GM19025 (cell line): ENCODE results near the gene SCT.

Experiments used
- ATAC-seq: cut with Tn5 transposase; IDR thresholded peaks from one replicate; pipeline ENCODE4 v1.9.1; 2021; ENCODE audit warnings: mild to moderate bottlenecking, low read depth, moderate library complexity; ENCODE audit not compliant: unreplicated experiment

The SCT gene

GRCh38 chr11:643849-644738 lies 17.1 kb upstream of the SCT start:
- ATAC-seq = no peak

GRCh38 chr11:643366-643765 lies 16.4 kb upstream of the SCT start:
- no peak for ATAC-seq

- ATAC-seq = no peak
These were observed 14.9 kb upstream of the SCT start for GRCh38 chr11:641806-642370.

GRCh38 chr11:640021-640706 lies 13.2 kb upstream of the SCT start:
- no peak for ATAC-seq

- ATAC-seq = no peak
These were observed 12.5 kb upstream of the SCT start for GRCh38 chr11:639332-639955.

GRCh38 chr11:638631-639331 lies 11.8 kb upstream of the SCT start:
- ATAC-seq = no peak

- no peak for ATAC-seq
These were observed 10.9 kb upstream of the SCT start for GRCh38 chr11:637593-638521.

- ATAC-seq = no peak
These were observed 10.3 kb upstream of the SCT start for GRCh38 chr11:637333-637592.

- no peak for ATAC-seq
These were observed 9.7 kb upstream of the SCT start, which contains the start of gene DRD4 for GRCh38 chr11:636511-637332. TSS of gene DRD4 (plus strand) at chr11:637269. CDS start at chr11:637305, 36 bp downstream.

GRCh38 chr11:635945-636510 lies 9.0 kb upstream of the SCT start:
- ATAC-seq = no peak

GRCh38 chr11:630871-631270 lies 3.9 kb upstream of the SCT start:
- ATAC-seq = no peak

- ATAC-seq = no peak
These were observed 2.2 kb upstream of the SCT start for GRCh38 chr11:629237-629583.

- ATAC-seq = no peak
These were observed 1.1 kb upstream of the SCT start for GRCh38 chr11:628056-628455.

- ATAC-seq = no peak
These were observed 261 bp upstream of the SCT start for GRCh38 chr11:627308-627576.

- ATAC-seq = no peak
These were observed 1.2 kb downstream of the SCT start for GRCh38 chr11:625636-626268.

- ATAC-seq = no peak
These were observed 2.0 kb downstream of the SCT start, which contains the start of gene CDHR5 for GRCh38 chr11:624705-625635. TSS of gene CDHR5 (minus strand) at chr11:624955. CDS start at chr11:624902, 53 bp downstream.

GRCh38 chr11:623999-624704 lies 2.8 kb downstream of the SCT start:
- ATAC-seq = no peak
